HG03135 (cell line): ENCODE data around the gene ANKRD45.
"Not testable (repeated sequence)": the region's sequence is repeated elsewhere in the genome, so short reads cannot be mapped to it uniquely, and the experiment has no call there.

Experiments
- ATAC-seq: cut with Tn5 transposase; IDR thresholded peaks from one replicate; pipeline ENCODE4 v1.9.1; 2021; ENCODE audit warnings: mild to moderate bottlenecking, moderate library complexity; ENCODE audit not compliant: unreplicated experiment

ANKRD45 gene

GRCh38 chr1:173573596-173573995 is 96.1 kb downstream of the ANKRD45 start:
- no peak for ATAC-seq

GRCh38 chr1:173572201-173572873 is 97.3 kb downstream of the ANKRD45 start:
- no peak for ATAC-seq

GRCh38 chr1:173570370-173571007 is 99.2 kb downstream of the ANKRD45 start:
- ATAC-seq: peak; percentile 63

- ATAC-seq: no peak
These were observed 101.2 kb downstream of the ANKRD45 start for GRCh38 chr1:173568483-173568882.

GRCh38 chr1:173563846-173564245 is 105.8 kb downstream of the ANKRD45 start:
- ATAC-seq: not testable (repeated sequence)

- no peak for ATAC-seq
These were observed 106.8 kb downstream of the ANKRD45 start for GRCh38 chr1:173562813-173563212.

GRCh38 chr1:173561263-173561662 is 108.4 kb downstream of the ANKRD45 start:
- ATAC-seq: no peak

- ATAC-seq: no peak
These were observed 109.3 kb downstream of the ANKRD45 start for GRCh38 chr1:173560285-173560880.
